NK-92 treated with Interleukin-12 subunit alpha and Interleukin-12 subunit beta, amount 100 ng/mL, for 24 hours (cell line): ENCODE results near the gene NEU2.

ENCODE experiments used
- DNase-seq: peaks from one replicate; lab custom pipeline; 2025; lab: John Stamatoyannopoulos, UW

The NEU2 gene

GRCh38 chr2:233032551-233033320, at the start of gene NEU2:
NEU2 (plus strand) TSS chr2:233032672; CDS start chr2:233032672, 0 bp downstream.
- DNase-seq: no peak

GRCh38 chr2:232982926-232983668, 49.4 kb upstream of the NEU2 start:
- no peak for DNase-seq

- DNase-seq: no peak
Observed at GRCh38 chr2:232983669-232984140, 48.8 kb upstream of the NEU2 start.

GRCh38 chr2:232984451-232985207, 47.8 kb upstream of the NEU2 start:
- no peak for DNase-seq

- no peak for DNase-seq
Observed at GRCh38 chr2:232986155-232986554, 46.3 kb upstream of the NEU2 start.

- no peak for DNase-seq
Observed at GRCh38 chr2:232993231-232993821, 39.1 kb upstream of the NEU2 start.

GRCh38 chr2:232994446-232994845, 38.0 kb upstream of the NEU2 start:
- DNase-seq: no peak

GRCh38 chr2:232997749-232998665, 34.5 kb upstream of the NEU2 start:
- DNase-seq: no peak

GRCh38 chr2:232998666-232998985, 33.8 kb upstream of the NEU2 start:
- DNase-seq: no peak

- no peak for DNase-seq
Observed at GRCh38 chr2:232999354-232999753, 33.1 kb upstream of the NEU2 start.

GRCh38 chr2:233000886-233001750, 31.4 kb upstream of the NEU2 start:
- no peak for DNase-seq

- DNase-seq: no peak
Observed at GRCh38 chr2:233002829-233003657, 29.4 kb upstream of the NEU2 start.

GRCh38 chr2:233003658-233004555, 28.6 kb upstream of the NEU2 start:
- no peak for DNase-seq

GRCh38 chr2:233005096-233005495, 27.4 kb upstream of the NEU2 start:
- no peak for DNase-seq

GRCh38 chr2:233006648-233007047, 25.8 kb upstream of the NEU2 start:
- DNase-seq: no peak

GRCh38 chr2:233007270-233007669, 25.2 kb upstream of the NEU2 start:
- DNase-seq: no peak

- no peak for DNase-seq
Observed at GRCh38 chr2:233007739-233008138, 24.7 kb upstream of the NEU2 start.

GRCh38 chr2:233009661-233010060, 22.8 kb upstream of the NEU2 start:
- DNase-seq: no peak
